HG03469 (cell line): ENCODE data around the gene RING1.
"Not testable (repeated sequence)": the region's sequence is repeated elsewhere in the genome, so short reads cannot be mapped to it uniquely, and the experiment has no call there.

Experiments used
- ATAC-seq: cut with Tn5 transposase; IDR thresholded peaks from one replicate; pipeline ENCODE4 v1.9.1; 2021; ENCODE audit warnings: mild to moderate bottlenecking, moderate library complexity, moderate number of reproducible peaks; ENCODE audit not compliant: unreplicated experiment

RING1 gene

GRCh38 chr6:33205191-33206026 lies 2.9 kb upstream of the RING1 start:
- ATAC-seq = no peak

DNA sequence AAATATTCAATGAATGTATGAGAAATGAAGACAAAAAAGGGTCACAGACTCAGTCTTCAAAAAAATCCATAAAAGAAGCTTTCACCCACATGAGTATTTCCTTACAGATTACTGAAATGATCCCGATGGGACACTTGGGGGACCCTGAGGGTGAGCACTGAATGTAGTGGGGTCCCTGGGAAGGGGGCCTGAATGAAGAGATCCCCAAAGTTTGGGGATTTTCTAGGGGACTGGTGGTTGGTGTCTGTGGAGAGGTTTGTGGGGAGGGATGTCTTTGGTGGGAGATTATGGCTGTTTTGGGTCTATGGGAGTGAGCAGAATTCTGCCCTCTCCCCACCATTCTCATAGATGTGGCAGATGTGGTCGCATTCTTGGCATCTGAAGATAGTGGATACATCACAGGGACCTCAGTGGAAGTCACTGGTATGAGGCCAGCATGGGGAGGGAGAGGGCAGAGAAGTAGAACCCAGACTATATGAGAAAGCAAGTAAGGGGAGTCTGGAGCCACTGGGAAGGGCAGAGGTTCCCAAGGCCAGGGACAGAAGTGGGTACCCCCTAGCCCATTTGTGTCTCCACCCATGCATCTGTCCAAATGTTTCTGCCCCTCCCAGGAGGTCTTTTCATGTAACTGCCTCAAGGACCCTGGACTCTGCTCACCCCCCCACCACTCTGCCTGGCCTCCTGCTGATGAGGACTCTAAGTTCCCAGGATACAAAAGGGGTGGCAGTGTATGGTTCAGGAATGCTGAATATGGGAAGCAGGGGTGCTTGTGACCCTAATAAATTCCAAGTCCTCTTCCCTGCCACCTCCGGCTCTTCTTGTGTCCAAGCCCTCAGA lies 2.1 kb upstream of the RING1 start:
- no peak for ATAC-seq

GRCh38 chr6:33206864-33207551 lies 1.3 kb upstream of the RING1 start:
- no peak for ATAC-seq

DNA sequence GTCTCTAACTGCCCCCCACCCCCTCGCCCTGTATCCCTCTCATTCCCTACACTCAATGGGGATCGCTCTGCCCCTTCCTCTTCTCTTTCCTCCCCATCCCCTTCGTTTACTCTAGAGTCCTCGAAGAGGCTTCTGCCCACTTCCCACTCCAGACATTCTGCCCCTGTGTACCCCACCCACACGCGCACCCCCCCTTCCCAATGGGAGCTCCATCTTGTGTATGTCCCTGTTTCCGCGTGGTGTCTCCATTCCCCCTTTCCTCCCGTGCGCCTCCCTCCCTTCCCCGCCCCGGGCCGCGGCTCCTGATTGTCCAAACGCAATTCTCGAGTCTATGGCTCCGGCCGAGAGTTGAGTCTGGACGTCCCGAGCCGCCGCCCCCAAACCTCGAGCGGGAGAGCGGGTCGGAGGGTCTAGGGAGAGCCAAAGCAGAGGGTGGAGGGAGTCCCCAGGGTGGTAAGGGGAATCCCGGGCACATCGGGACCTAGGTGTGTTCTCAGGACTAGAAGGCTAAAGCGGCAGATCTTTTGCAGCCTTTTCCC lies 679 bp upstream of the RING1 start:
- no peak for ATAC-seq

DNA sequence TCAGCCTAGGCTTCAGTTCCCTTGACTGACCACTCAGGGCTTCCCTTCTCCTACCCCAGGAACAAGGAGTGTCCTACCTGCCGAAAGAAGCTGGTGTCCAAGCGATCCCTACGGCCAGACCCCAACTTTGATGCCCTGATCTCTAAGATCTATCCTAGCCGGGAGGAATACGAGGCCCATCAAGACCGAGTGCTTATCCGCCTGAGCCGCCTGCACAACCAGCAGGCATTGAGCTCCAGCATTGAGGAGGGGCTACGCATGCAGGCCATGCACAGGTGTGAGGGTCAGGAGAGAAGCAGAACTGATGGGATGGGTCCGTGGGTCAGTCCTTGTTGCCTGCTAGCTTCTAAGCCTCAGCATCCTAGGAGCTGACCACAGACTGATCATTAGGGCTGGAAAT lies 1.6 kb downstream of the RING1 start:
- no peak for ATAC-seq

GRCh38 chr6:33211136-33211535 lies 2.8 kb downstream of the RING1 start:
- ATAC-seq = no peak

DNA sequence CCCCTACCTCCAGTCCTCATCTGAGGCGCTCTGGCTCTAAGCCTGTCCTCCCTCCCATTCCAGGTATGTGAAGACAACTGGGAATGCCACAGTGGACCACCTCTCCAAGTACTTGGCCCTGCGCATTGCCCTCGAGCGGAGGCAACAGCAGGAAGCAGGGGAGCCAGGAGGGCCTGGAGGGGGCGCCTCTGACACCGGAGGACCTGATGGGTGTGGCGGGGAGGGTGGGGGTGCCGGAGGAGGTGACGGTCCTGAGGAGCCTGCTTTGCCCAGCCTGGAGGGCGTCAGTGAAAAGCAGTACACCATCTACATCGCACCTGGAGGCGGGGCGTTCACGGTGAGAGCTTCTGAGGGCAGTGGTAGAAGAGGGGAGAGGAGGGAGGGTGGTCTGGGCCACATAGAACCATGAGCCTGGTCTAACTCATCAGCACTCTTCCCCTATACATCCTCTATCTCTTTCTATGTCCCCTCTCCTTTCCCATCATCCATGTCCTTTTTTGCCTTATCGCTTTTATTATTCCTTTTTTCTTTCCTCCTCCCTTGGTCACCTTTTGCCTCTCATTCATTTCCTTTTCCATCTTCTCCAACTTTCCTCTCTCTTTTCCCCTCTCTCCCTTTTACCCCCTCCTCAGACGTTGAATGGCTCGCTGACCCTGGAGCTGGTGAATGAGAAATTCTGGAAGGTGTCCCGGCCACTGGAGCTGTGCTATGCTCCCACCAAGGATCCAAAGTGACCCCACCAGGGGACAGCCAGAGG lies 3.5 kb downstream of the RING1 start:
- ATAC-seq = no peak

GRCh38 chr6:33212857-33213165 lies 4.5 kb downstream of the RING1 start:
- no peak for ATAC-seq

DNA sequence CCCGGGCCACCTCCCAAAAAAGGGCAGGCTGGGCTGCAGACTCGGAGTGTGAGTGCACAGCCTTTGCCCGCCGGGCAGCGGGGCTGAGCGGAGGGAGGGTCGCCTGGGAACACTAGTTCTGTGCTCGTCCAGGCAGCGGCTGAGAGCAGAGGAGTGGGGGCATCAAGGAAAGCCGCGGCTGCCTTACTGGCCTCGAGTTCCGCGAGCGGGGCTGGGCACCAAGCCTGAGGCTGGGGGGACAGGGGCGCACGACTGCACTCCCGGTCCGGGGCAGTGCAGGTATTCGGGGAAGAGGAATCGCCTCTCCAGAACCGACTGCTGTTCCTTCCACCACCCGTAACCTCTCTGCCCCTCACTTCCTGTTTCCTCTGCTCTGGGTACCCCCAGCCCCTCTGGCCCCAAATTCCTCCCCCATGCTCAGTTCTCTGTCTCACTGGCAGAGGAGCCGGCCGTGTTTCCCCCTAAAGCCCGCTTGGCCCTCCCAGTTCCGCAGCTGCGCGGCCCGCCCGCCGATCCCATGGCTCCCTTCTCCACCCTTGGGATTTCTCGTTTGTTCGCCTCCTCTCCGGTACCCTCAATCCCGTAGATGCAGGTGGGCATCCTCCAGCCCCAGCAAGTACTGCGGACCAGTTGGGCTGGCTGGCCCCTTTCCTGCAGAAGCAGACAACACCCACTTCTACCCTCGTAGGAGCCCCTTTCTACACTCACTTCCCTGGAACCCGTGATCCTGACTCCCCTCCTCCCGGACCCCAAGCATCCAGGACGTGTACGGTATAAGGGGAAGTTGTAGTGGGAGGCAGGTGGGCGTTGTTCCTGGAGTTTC lies 5.1 kb downstream of the RING1 start:
- no peak for ATAC-seq

- ATAC-seq = no peak
Measured at GRCh38 chr6:33213989-33214335, 5.7 kb downstream of the RING1 start.

GRCh38 chr6:33215271-33216116 lies 7.2 kb downstream of the RING1 start:
- no peak for ATAC-seq

DNA sequence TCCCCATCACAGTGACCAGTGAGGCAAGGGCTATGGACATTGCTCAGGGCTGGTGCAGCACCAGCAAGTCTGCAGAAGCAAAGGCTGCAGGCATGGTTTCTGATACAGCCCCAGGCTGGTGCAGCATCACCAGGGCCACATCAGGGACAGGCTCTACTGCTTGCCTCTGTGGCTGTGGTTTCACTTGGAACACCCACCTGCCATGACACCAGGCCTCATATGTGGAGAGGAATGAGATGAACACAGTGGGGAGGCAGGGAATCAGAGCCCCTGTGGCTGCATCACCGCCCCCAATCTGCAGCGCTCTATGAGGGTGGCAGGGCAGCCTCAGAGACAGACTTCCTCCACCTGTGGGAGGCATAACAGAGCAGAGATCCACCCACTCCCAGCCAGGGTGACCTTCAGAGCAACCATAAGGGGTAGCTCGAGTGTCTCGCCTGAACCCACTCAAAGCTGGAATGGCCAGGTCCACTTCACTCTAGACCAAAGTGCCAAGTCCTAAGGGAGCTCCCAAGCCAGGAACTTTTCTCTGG lies 7.9 kb downstream of the RING1 start:
- ATAC-seq = no peak

DNA sequence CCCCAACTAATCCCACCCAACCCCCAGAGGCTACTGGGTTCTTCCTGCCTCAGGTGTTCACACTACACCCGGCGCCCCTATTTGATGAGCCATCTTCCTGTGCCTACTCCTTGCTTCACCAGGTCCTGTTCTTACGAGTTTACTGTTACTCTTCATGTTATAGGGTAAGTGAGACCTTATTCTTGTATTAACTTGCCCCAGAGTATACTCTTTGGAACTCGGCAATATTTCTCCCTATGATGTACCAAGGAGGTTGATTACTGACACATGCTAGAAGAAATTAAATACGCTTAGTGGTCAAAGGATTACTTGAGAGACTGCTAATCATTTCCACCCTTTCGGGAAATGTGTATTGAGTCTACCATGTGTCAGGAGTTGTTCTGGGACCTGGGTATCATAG lies 8.9 kb downstream of the RING1 start:
- no peak for ATAC-seq

GRCh38 chr6:33217681-33218080 lies 9.4 kb downstream of the RING1 start:
- ATAC-seq = no peak

DNA sequence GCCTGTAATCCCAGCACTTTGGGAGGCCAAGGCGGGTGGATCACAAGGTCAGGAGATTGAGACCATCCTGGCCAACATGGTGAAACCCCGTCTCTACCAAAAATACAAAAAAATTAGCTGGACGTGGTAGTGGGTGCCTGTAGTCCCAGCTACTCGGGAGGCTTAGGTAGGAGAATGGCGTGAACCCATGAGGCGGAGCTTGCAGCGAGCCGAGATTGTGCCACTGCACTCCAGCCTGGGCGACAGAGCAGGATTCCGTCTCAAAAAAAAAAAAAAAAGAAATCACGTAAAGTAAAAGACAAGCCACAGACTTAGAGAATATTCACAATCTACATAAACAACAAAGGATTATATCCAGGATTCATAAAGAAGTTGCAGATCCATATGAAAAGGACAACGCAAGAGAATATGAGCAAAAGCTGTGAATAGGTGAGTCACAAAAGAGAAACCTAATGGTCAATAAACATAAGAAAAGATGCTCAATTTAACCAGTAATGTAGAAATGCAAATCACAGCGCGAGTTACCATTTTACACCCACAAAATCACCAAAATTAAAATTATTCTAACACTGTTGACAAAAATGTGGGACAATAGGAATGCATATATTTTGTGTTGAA lies 18.3 kb downstream of the RING1 start:
- not testable (repeated sequence) for ATAC-seq

- no peak for ATAC-seq
Measured at GRCh38 chr6:33235221-33235634, 26.9 kb downstream of the RING1 start.

DNA sequence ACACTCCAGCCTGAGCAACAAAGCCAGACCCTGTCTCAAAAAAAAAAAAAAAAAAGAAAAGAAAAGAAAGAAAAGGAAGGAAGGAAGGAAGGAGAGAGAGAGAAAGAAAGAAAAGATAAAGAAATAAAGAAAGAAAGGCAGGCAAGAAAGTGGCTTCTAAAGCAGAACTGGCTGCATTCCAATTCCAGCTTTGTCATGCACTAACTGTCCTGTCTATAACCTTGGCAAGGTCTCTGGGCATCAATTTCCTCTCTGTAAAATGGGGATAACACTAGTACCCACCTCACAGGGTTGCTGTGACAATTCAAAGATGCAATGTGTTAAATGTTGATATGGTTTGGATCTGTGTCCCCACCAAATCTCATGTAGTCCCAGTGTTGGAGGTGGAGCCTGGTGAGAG lies 28.0 kb downstream of the RING1 start:
- ATAC-seq = no peak

DNA sequence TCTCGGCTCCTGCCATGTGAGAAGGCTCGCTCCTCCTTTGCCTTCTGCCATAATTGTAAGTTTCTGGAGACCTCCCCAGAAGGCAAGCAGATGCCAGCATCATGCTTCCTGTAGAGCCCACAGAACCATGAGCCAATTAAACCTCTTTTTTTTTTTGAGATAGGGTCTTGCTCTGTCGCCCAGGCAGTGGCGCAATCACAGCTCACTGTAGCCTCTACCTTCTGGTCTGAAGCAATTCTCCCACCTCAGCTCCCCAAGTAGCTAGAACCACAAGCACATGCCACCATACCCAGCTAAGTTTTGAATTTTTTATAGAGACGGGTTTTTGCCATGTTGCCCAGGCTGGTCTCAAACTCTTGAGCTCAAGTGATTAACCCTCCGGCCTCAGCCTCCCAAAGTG lies 28.6 kb downstream of the RING1 start:
- no peak for ATAC-seq
